ENCODE measurements around the gene TCEA3.

The TCEA3 gene

GRCh38 chr1:23368562-23369334 is 55.8 kb downstream of the TCEA3 start:
- Histone ChIP-seq H2BK15ac (ENCODE audit: low read length) (peak overlapping the region; percentile 2), H3K27ac (replicated peaks; ENCODE audit: low read length) (peak overlapping the region; percentile 99), H3K79me1 (ENCODE audit: low read depth, low read length) (no peaks in the 10 kb centered on the region), H3K18ac (ENCODE audit: low read length) (peak overlapping the region; percentile 99), H3K27me3 (ENCODE audit: control insufficient read depth in 3 of 3, insufficient read depth in 3 of 3, low read depth in 1 of 3, low read length in 3 of 3) (no peaks in the 10 kb centered on the region), H2BK5ac (ENCODE audit: low read length) (peak overlapping the region; percentile 85), H2BK120ac (ENCODE audit: low read depth, low read length) (peak overlapping the region; percentile 12), H2AFZ (ENCODE audit: low read length) (peak overlapping the region; percentile 90), H4K8ac (ENCODE audit: low read depth, low read length) (peak overlapping the region; percentile 45), H3K4ac (ENCODE audit: low read length) (peak overlapping the region; percentile 84), H3K4me1 (ENCODE audit: control insufficient read depth in 2 of 2, insufficient read depth in 1 of 2, low read depth in 1 of 2, low read length in 2 of 2) (peaks cover 28 to 29% of the 10 kb centered on the region in 2 donors), H3K36me3 (replicated peaks in 1 of 2; ENCODE audit: control insufficient read depth in 2 of 2, insufficient read depth in 2 of 2, low read length in 2 of 2) (peaks cover 0 to 48% of the 10 kb centered on the region in 2 donors), H3K4me2 (ENCODE audit: insufficient read depth, low read length, poor library complexity, severe bottlenecking) (peak overlapping the region; percentile 89), H2AK5ac (ENCODE audit: low read depth, low read length) (peak overlapping the region; percentile 87), H2BK12ac (ENCODE audit: low read length) (no peak overlapping the region), H3K9me3 (replicated peaks in 1 of 2; ENCODE audit: control insufficient read depth in 2 of 2, insufficient read depth in 1 of 2, low read depth in 1 of 2, low read length in 2 of 2) (peaks cover 3 to 32% of the 10 kb centered on the region in 2 donors), H3K4me3 (ENCODE audit: low read length in 2 of 2) (peak overlapping the region; percentile 85 to 90), H3K9ac (ENCODE audit: low read depth, low read length, poor library complexity) (peak overlapping the region; percentile 87), H3K14ac (ENCODE audit: low read length) (peak overlapping the region; percentile 86), H4K91ac (ENCODE audit: low read depth, low read length, poor library complexity) (no peak overlapping the region), H3K23ac (ENCODE audit: low read depth, low read length, poor library complexity) (peak overlapping the region; percentile 77)
- peak; percentile 93 for DNase-seq (ENCODE audit: low spot score)
- WGBS, 2 donors (ENCODE audit: extremely low coverage in 2 of 2, insufficient read length in 2 of 2, insufficient replicate concordance in 1 of 2): no CpG with 5 or more reads among the region's 61 CpGs

GRCh38 chr1:23367791-23368561 is 56.6 kb downstream of the TCEA3 start:
- no peaks in the 10 kb centered on the region for H3K27me3 ChIP-seq (ENCODE audit: control insufficient read depth in 3 of 3, insufficient read depth in 3 of 3, low read depth in 1 of 3, low read length in 3 of 3)
- H2BK120ac ChIP-seq (ENCODE audit: low read depth, low read length): peak overlapping the region; percentile 12
- peaks cover 27 to 29% of the 10 kb centered on the region in 2 donors for H3K4me1 ChIP-seq (ENCODE audit: control insufficient read depth in 2 of 2, insufficient read depth in 1 of 2, low read depth in 1 of 2, low read length in 2 of 2)
- H3K4me3 ChIP-seq (ENCODE audit: low read length in 2 of 2): peak overlapping the region; percentile 85 to 86
- peak overlapping the region; percentile 89 for H3K4me2 ChIP-seq (ENCODE audit: insufficient read depth, low read length, poor library complexity, severe bottlenecking)
- H3K9me3 ChIP-seq (replicated peaks in 1 of 2; ENCODE audit: control insufficient read depth in 2 of 2, insufficient read depth in 1 of 2, low read depth in 1 of 2, low read length in 2 of 2): peaks cover 5 to 39% of the 10 kb centered on the region in 2 donors
- H2BK5ac ChIP-seq (ENCODE audit: low read length): peak overlapping the region; percentile 85
- peak overlapping the region; percentile 90 for H2AFZ ChIP-seq (ENCODE audit: low read length)
- peaks cover under 1 to 54% of the 10 kb centered on the region in 2 donors for H3K36me3 ChIP-seq (replicated peaks in 1 of 2; ENCODE audit: control insufficient read depth in 2 of 2, insufficient read depth in 2 of 2, low read length in 2 of 2)
- H3K79me1 ChIP-seq (ENCODE audit: low read depth, low read length): no peaks in the 10 kb centered on the region
- H3K23ac ChIP-seq (ENCODE audit: low read depth, low read length, poor library complexity): peak overlapping the region; percentile 76
- H2BK15ac ChIP-seq (ENCODE audit: low read length): no peak overlapping the region
- no CpG with 5 or more reads among the region's 41 CpGs for WGBS, 2 donors (ENCODE audit: extremely low coverage in 2 of 2, insufficient read length in 2 of 2, insufficient replicate concordance in 1 of 2)
- H3K4ac ChIP-seq (ENCODE audit: low read length): no peak overlapping the region
- H4K8ac ChIP-seq (ENCODE audit: low read depth, low read length): no peak overlapping the region
- H3K14ac ChIP-seq (ENCODE audit: low read length): no peak overlapping the region
- H2BK12ac ChIP-seq (ENCODE audit: low read length): no peak overlapping the region
- no peak overlapping the region for H2AK5ac ChIP-seq (ENCODE audit: low read depth, low read length)
- peak overlapping the region; percentile 99 for H3K18ac ChIP-seq (ENCODE audit: low read length)
- H4K91ac ChIP-seq (ENCODE audit: low read depth, low read length, poor library complexity): no peak overlapping the region
- DNase-seq (ENCODE audit: low spot score): peak; percentile 98
- peak overlapping the region; percentile 87 for H3K9ac ChIP-seq (ENCODE audit: low read depth, low read length, poor library complexity)
- peak overlapping the region; percentile 99 for H3K27ac ChIP-seq (replicated peaks; ENCODE audit: low read length)

- Histone ChIP-seq H2BK5ac (ENCODE audit: low read length) (peak overlapping the region; percentile 8), H3K79me1 (ENCODE audit: low read depth, low read length) (no peaks in the 10 kb centered on the region), H3K18ac (ENCODE audit: low read length) (peak overlapping the region; percentile 66), H3K9me3 (replicated peaks in 1 of 2; ENCODE audit: control insufficient read depth in 2 of 2, insufficient read depth in 1 of 2, low read depth in 1 of 2, low read length in 2 of 2) (peaks cover 11 to 44% of the 10 kb centered on the region in 2 donors), H4K8ac (ENCODE audit: low read depth, low read length) (no peak overlapping the region), H3K23ac (ENCODE audit: low read depth, low read length, poor library complexity) (no peak overlapping the region), H2BK15ac (ENCODE audit: low read length) (no peak overlapping the region), H3K4me2 (ENCODE audit: insufficient read depth, low read length, poor library complexity, severe bottlenecking) (peak overlapping the region; percentile 65), H4K91ac (ENCODE audit: low read depth, low read length, poor library complexity) (no peak overlapping the region), H3K36me3 (replicated peaks in 1 of 2; ENCODE audit: control insufficient read depth in 2 of 2, insufficient read depth in 2 of 2, low read length in 2 of 2) (peaks cover 6 to 57% of the 10 kb centered on the region in 2 donors), H2BK12ac (ENCODE audit: low read length) (no peak overlapping the region), H3K27me3 (ENCODE audit: control insufficient read depth in 3 of 3, insufficient read depth in 3 of 3, low read depth in 1 of 3, low read length in 3 of 3) (no peaks in the 10 kb centered on the region), H3K27ac (replicated peaks; ENCODE audit: low read length) (peak overlapping the region; percentile 91), H2BK120ac (ENCODE audit: low read depth, low read length) (peak overlapping the region; percentile 12), H2AFZ (ENCODE audit: low read length) (peak overlapping the region; percentile 70), H3K9ac (ENCODE audit: low read depth, low read length, poor library complexity) (no peak overlapping the region), H3K14ac (ENCODE audit: low read length) (no peak overlapping the region), H3K4me3 (ENCODE audit: low read length in 2 of 2) (peak overlapping the region; percentile 74 to 85), H3K4me1 (ENCODE audit: control insufficient read depth in 2 of 2, insufficient read depth in 1 of 2, low read depth in 1 of 2, low read length in 2 of 2) (peaks cover 23 to 29% of the 10 kb centered on the region in 2 donors), H3K4ac (ENCODE audit: low read length) (no peak overlapping the region), H2AK5ac (ENCODE audit: low read depth, low read length) (no peak overlapping the region)
- whole genome bisulfite sequencing, 2 donors (ENCODE audit: extremely low coverage in 2 of 2, insufficient read length in 2 of 2, insufficient replicate concordance in 1 of 2): no CpG with 5 or more reads among the region's 9 CpGs
- DNase-seq (ENCODE audit: low spot score): no peak
Observed at GRCh38 chr1:23367451-23367790, 57.1 kb downstream of the TCEA3 start.

- Histone ChIP-seq H3K4ac (ENCODE audit: low read length) (no peak overlapping the region), H3K4me3 (ENCODE audit: low read length in 2 of 2) (no peak overlapping the region), H3K23ac (ENCODE audit: low read depth, low read length, poor library complexity) (no peak overlapping the region), H3K27me3 (ENCODE audit: control insufficient read depth in 3 of 3, insufficient read depth in 3 of 3, low read depth in 1 of 3, low read length in 3 of 3) (no peaks in the 10 kb centered on the region), H2AFZ (ENCODE audit: low read length) (no peak overlapping the region), H2BK120ac (ENCODE audit: low read depth, low read length) (no peak overlapping the region), H2AK5ac (ENCODE audit: low read depth, low read length) (no peak overlapping the region), H3K18ac (ENCODE audit: low read length) (no peak overlapping the region), H2BK15ac (ENCODE audit: low read length) (no peak overlapping the region), H3K9me3 (replicated peaks in 1 of 2; ENCODE audit: control insufficient read depth in 2 of 2, insufficient read depth in 1 of 2, low read depth in 1 of 2, low read length in 2 of 2) (peaks cover 19 to 53% of the 10 kb centered on the region in 2 donors), H4K91ac (ENCODE audit: low read depth, low read length, poor library complexity) (no peak overlapping the region), H2BK12ac (ENCODE audit: low read length) (no peak overlapping the region), H3K9ac (ENCODE audit: low read depth, low read length, poor library complexity) (no peak overlapping the region), H2BK5ac (ENCODE audit: low read length) (no peak overlapping the region), H3K14ac (ENCODE audit: low read length) (no peak overlapping the region), H3K4me1 (ENCODE audit: control insufficient read depth in 2 of 2, insufficient read depth in 1 of 2, low read depth in 1 of 2, low read length in 2 of 2) (peaks cover 17 to 22% of the 10 kb centered on the region in 2 donors), H3K4me2 (ENCODE audit: insufficient read depth, low read length, poor library complexity, severe bottlenecking) (no peak overlapping the region), H3K27ac (replicated peaks; ENCODE audit: low read length) (peak overlapping the region; percentile 30), H3K79me1 (ENCODE audit: low read depth, low read length) (no peaks in the 10 kb centered on the region), H4K8ac (ENCODE audit: low read depth, low read length) (no peak overlapping the region), H3K36me3 (replicated peaks in 1 of 2; ENCODE audit: control insufficient read depth in 2 of 2, insufficient read depth in 2 of 2, low read length in 2 of 2) (peaks cover 14 to 57% of the 10 kb centered on the region in 2 donors)
- no CpG with 5 or more reads among the region's 5 CpGs for WGBS, 2 donors (ENCODE audit: extremely low coverage in 2 of 2, insufficient read length in 2 of 2, insufficient replicate concordance in 1 of 2)
- no peak for DNase-seq (ENCODE audit: low spot score)
Observed at GRCh38 chr1:23366598-23366997, 58.0 kb downstream of the TCEA3 start.
